Common myeloid progenitor, CD34-positive (primary cell): ENCODE measurements around the gene RNF40.

Experiments
- CTCF ChIA-PET: fragments of 350-600 bp; sonication (Branson Sonifier 250); formaldehyde crosslinking; loops from one replicate; lab custom pipeline; 2021; ENCODE audit warnings: antibody characterized with exemption; lab: Charles Lee
- POLR2A ChIA-PET: fragments of 350-600 bp; sonication (Branson Sonifier 250); formaldehyde crosslinking; loops from one replicate; lab custom pipeline; 2021; ENCODE audit warnings: antibody characterized with exemption; lab: Charles Lee
- DNase-seq, 3 donors: peaks; one replicate each; pipeline versions ENCODE4 v3.0.0 to v3.0.0-alpha.2; 2013
- H3K27ac ChIP-seq, 2 experiments: 1 replicate in 1 of 2; 2 replicates in 1 of 2; pipeline ENCODE4 v1.7.0; 2013; ENCODE audit warnings: inconsistent platforms in 2 of 2, low read length in 2 of 2, mild to moderate bottlenecking in 2 of 2, low read depth in 1 of 2, moderate library complexity in 1 of 2; ENCODE audit not compliant: severe bottlenecking in 2 of 2, insufficient read depth in 1 of 2, poor library complexity in 1 of 2
- H3K27me3 ChIP-seq, 5 experiments: replicated peaks in 2 of 5; 1 replicate in 3 of 5; 2 replicates in 2 of 5; pipeline versions ENCODE4 v1.6.1 to v1.7.0; 2013; ENCODE audit warnings: low read length in 4 of 5, mild to moderate bottlenecking in 2 of 5, moderate library complexity in 2 of 5, inconsistent platforms in 1 of 5; ENCODE audit not compliant: insufficient read depth in 5 of 5, control insufficient read depth in 4 of 5
- H3K36me3 ChIP-seq, 4 experiments: 1 replicate in 2 of 4; 2 replicates in 2 of 4; pipeline versions ENCODE4 v1.6.1 to v1.7.0; 2013; ENCODE audit warnings: low read length in 3 of 4, control low read depth in 1 of 4, mild to moderate bottlenecking in 1 of 4; ENCODE audit not compliant: control insufficient read depth in 4 of 4, insufficient read depth in 4 of 4
- H3K4me1 ChIP-seq, 4 experiments: 1 replicate in 3 of 4; 2 replicates in 1 of 4; pipeline versions ENCODE4 v1.6.1 to v1.7.1; 2013; ENCODE audit warnings: low read length in 3 of 4, mild to moderate bottlenecking in 3 of 4, control low read depth in 1 of 4, inconsistent platforms in 1 of 4, moderate library complexity in 1 of 4; ENCODE audit not compliant: control insufficient read depth in 4 of 4, insufficient read depth in 4 of 4; ENCODE audit errors: control extremely low read depth in 1 of 4
- H3K4me3 ChIP-seq, 7 experiments: 1 replicate in 4 of 7; 2 replicates in 3 of 7; pipeline versions ENCODE4 v1.5.1 to v1.7.0; 2013; ENCODE audit warnings: mild to moderate bottlenecking in 7 of 7, low read length in 6 of 7, moderate library complexity in 6 of 7, inconsistent platforms in 2 of 7, low read depth in 2 of 7, control low read depth in 1 of 7; ENCODE audit not compliant: insufficient read depth in 4 of 7, control insufficient read depth in 1 of 7; ENCODE audit errors: extremely low read depth in 1 of 7
- H3K9me3 ChIP-seq, 5 experiments: 1 replicate in 4 of 5; 2 replicates in 1 of 5; pipeline versions ENCODE4 v1.6.1 to v1.7.1; 2013; ENCODE audit warnings: low read length in 4 of 5, mild to moderate bottlenecking in 2 of 5, inconsistent platforms in 1 of 5, low read depth in 1 of 5, moderate library complexity in 1 of 5; ENCODE audit not compliant: control insufficient read depth in 4 of 5, insufficient read depth in 2 of 5; ENCODE audit errors: control extremely low read depth in 1 of 5
- WGBS: methylation state at CpG from one replicate; pipeline ENCODE4 v1.1.5; 2013; ENCODE audit not compliant: insufficient coverage; 5-methylcytosine and 5-hydroxymethylcytosine counted together

The RNF40 gene

DNA sequence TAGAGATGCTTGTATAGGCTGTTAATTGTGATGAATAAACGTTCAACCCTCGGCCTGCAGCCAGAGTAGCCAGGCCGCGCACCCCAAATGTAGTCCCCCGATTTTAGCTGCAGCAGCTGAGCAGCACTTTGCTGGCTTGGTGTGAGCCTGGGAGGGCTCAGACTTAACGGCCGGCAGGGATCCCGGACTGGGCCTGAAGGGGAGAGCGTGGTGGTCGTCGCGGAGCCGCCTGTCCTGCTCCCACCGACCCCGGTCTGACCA is 12.9 kb downstream of the RNF40 start:
- no peak for DNase-seq
- Histone ChIP-seq H3K27me3 (no peaks in the 10 kb centered on the region), H3K36me3 (peaks cover 10 to 46% (median 29%) of the 10 kb centered on the region in 4 experiments), H3K4me3 (peak overlapping the region; percentile 49 to 81 (median 74)), H3K27ac (peak overlapping the region in 1 of 2 experiments; percentile 76), H3K9me3 (no peaks in the 10 kb centered on the region), H3K4me1 (peaks cover 0 to 24% (median 20%) of the 10 kb centered on the region in 4 experiments)
- CTCF ChIA-PET = interaction anchor here (1.0 to 1.4 kb wide), 4 partner anchors 12 to 159 kb away, joined by 3 to 7 read pairs (median 4); partner anchors contain the start of gene ZNF629
- WGBS = 34% methylated on average over 8 of the region's 15 CpGs
- POLR2A ChIA-PET = interaction anchor here (1.0 kb wide), 1 partner anchor 27 kb away, joined by 3 read pairs; the partner anchor contains the start of gene PHKG2

DNA sequence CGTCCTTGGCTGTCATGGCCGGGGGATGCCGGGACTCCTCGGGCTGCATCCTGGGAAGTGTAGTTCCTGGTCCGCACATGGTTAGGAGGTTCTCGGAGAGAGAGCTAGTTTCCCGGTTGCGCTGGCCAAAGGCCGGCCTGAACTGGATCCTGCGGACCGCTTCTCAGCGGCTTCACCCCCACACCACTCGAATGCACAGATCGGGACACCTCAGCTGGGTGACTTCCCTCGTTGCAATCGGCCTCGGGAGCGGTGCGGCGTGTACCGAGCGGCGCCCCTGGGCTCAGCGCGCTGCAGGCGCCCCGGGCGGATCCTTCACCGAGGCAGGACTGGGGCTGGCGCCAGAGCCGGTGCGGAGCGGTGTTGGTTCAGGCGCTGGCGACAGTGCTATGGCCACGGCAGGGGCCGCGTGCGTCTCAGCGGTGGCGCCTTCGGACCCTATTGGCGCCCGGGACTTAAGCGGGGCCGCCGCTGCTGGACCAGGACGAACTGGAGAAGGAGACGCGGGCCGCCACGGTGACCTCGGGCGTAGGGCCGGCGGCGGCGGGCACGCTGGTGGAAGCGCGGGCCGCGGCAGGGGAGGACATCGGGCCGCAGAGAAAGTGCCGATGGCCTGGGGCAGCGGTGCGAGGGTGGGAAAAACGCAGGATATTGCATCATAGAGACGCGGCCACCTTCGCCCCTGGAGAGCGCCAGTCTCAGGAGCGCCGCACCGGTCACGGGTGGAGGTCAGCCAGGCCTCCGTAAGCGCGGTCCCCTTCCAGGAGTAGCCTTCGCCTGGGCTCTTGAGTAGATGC is 13.5 kb downstream of the RNF40 start:
- no peaks in the 10 kb centered on the region for H3K9me3 ChIP-seq
- peak; percentile 34 to 69 (median 66) for DNase-seq
- CTCF ChIA-PET = interaction anchor here (1.0 to 1.4 kb wide), 4 partner anchors 12 to 158 kb away, joined by 3 to 7 read pairs (median 4); partner anchors contain the start of gene ZNF629

DNA sequence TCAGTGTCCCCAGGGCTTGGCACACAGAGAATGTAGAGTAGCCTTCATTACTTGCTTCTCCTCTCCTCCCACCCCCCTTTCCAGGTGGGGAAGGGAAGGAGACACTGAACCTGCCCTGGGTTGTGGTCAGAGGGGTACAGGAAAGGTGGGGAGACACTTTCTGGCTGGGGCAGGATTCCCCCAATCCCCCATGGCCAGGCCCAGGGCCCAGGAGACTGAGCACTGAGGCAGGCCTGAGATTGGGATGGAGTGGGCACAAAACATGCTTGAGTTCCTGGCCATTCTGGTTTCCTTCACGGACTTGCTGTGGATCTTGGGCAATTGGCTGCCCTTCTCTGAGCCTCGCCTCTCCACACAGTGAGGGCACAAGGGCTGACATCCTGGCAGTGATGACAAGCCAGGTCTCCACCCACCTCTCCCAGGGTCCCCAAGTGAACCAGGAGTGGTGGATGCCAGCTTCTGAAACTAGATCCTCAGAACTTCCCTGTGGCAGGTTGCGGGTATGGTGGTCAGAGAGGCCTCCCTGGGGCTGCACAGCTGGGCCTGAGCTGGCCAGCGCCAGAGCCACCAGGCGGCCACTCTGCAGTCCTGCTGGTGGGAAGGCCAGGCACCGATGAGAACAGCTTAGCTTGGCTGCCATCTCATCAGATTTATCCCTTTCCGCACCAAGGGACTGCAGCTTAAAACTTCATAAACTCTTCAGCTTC is 15.6 kb downstream of the RNF40 start:
- H3K27me3 ChIP-seq = no peaks in the 10 kb centered on the region
- no peaks in the 10 kb centered on the region for H3K9me3 ChIP-seq
- ChIA-PET POLR2A (interaction anchor here (0.6 kb wide), 1 partner anchor 10 kb away, joined by 3 read pairs; no protein-coding TSS in a partner anchor), CTCF (interaction anchor here (1.0 to 2.2 kb wide), 6 partner anchors 11 to 165 kb away, joined by 3 to 8 read pairs (median 4); no protein-coding TSS in a partner anchor)
- no peak for DNase-seq
- WGBS = 100% methylated on average over 5 of the region's 7 CpGs
- peak overlapping the region in 1 of 2 experiments; percentile 39 for H3K27ac ChIP-seq
- H3K4me1 ChIP-seq = peaks cover 0 to 25% (median 20%) of the 10 kb centered on the region in 4 experiments
- no peak overlapping the region for H3K4me3 ChIP-seq
- peaks cover 10 to 38% (median 24%) of the 10 kb centered on the region in 4 experiments for H3K36me3 ChIP-seq

More for the DNA sequence above, 13.5 kb downstream of the RNF40 start:
- peak overlapping the region; percentile 49 to 81 (median 74) for H3K4me3 ChIP-seq
- WGBS = 0% methylated on average over 73 of the region's 81 CpGs
- peaks cover 0 to 25% (median 20%) of the 10 kb centered on the region in 4 experiments for H3K4me1 ChIP-seq
- peaks cover 10 to 44% (median 27%) of the 10 kb centered on the region in 4 experiments for H3K36me3 ChIP-seq
- POLR2A ChIA-PET = interaction anchor here (0.6 to 1.0 kb wide), 2 partner anchors 28 to 40 kb away, joined by 3 read pairs; partner anchors contain the start of gene PHKG2
- H3K27ac ChIP-seq = peak overlapping the region in 1 of 2 experiments; percentile 76
- H3K27me3 ChIP-seq = no peaks in the 10 kb centered on the region

DNA sequence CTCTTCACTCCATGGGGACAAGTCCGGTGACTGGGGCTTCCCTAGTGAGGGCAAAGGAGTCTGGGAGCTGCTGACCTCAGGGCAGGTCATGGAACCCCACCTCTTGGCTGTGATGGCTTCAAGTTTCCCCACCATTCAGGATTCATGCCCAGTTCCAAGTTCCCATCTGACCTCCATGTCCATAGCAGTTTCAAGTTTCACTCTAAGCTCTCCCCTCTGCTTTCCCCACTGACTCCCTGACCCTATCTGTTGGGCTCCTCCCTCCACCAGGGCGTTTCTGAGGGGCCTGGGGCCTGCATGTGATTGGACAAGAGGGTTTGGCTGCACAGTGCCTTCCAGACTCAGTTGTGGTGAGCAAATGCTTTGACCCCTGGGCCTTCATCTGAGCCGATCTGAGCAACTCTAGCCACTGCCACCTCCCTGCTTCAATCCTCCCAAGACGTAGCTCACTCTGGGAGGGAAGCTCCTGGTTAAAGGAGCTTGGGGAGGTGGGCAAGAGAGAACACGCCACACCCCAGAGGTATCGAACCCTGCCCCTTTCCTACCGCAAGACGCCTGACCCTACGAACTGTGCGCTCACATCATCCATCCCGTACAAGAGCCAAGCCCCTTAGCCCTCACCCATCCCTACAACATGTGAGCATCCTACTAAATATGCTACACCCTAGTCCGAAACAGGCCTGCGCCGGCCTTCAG is 16.6 kb downstream of the RNF40 start:
- Histone ChIP-seq H3K9me3 (no peaks in the 10 kb centered on the region), H3K27me3 (no peaks in the 10 kb centered on the region), H3K27ac (peak overlapping the region in 1 of 2 experiments; percentile 39), H3K4me1 (peaks cover 0 to 25% (median 20%) of the 10 kb centered on the region in 4 experiments), H3K4me3 (no peak overlapping the region), H3K36me3 (peaks cover 4 to 38% (median 25%) of the 10 kb centered on the region in 4 experiments)
- POLR2A ChIA-PET = no interaction called here
- no peak for DNase-seq
- CTCF ChIA-PET = interaction anchor here (1.4 to 2.2 kb wide), 4 partner anchors 14 to 164 kb away, joined by 3 to 8 read pairs (median 4); no protein-coding TSS in a partner anchor
- over 99% methylated on average over 13 of the region's 14 CpGs for WGBS

DNA sequence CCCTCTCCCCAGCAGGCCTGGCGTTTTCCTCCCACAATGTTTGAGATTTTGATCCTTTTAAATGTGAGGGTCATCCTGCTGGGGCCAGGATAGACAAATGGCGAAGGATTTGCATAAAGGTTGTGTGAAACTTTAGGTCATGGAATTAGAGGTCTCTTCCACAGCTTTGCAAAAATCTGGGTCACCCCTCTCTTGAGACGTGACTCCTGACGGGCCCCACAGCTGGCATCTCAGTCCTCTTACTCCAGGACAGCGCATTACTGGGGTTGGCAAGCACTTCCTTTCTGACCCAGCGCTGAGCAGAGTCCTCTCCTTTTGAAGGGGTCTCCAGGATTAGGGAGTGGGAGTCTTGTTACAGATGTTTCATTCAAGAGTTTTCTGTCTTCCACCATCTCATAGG is 17.5 kb downstream of the RNF40 start:
- Histone ChIP-seq H3K36me3 (peaks cover 4 to 36% (median 23%) of the 10 kb centered on the region in 4 experiments), H3K27ac (no peak overlapping the region), H3K4me3 (no peak overlapping the region), H3K4me1 (peaks cover 0 to 25% (median 19%) of the 10 kb centered on the region in 4 experiments), H3K9me3 (no peaks in the 10 kb centered on the region), H3K27me3 (no peaks in the 10 kb centered on the region)
- POLR2A ChIA-PET = no interaction called here
- DNase-seq = no peak
- 95% methylated on average over 6 of the region's 6 CpGs for WGBS
- CTCF ChIA-PET = interaction anchor here (0.8 to 2.2 kb wide), 2 partner anchors 28 to 35 kb away, joined by 4 read pairs; no protein-coding TSS in a partner anchor

DNA sequence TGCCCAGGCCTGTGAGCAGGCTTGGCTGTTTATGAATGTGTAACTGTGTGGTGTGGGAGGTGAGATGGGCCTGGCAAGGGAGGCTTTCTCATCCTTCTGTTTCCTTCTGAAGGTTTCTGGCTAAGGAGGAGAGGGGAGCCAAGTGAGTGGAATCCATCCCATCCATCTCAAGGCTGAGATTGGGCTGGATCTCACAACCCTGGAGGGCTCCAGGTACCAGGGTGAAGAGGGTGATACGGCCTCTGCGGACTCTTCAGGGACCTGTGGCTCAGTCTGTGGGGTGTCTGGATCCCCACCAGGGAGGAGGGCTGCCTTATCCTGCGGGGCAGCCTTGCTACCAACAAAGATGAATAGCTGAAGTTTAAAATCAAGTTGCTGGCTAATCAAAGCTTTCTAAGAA is 17.9 kb downstream of the RNF40 start:
- Histone ChIP-seq H3K4me3 (no peak overlapping the region), H3K27me3 (no peaks in the 10 kb centered on the region), H3K27ac (peak overlapping the region in 1 of 2 experiments; percentile 25), H3K4me1 (peaks cover 0 to 21% (median 15%) of the 10 kb centered on the region in 4 experiments), H3K36me3 (peaks cover 4 to 36% (median 23%) of the 10 kb centered on the region in 4 experiments), H3K9me3 (no peaks in the 10 kb centered on the region)
- no peak for DNase-seq
- POLR2A ChIA-PET = no interaction called here
- CTCF ChIA-PET = interaction anchor here (0.8 kb wide), 1 partner anchor 27 kb away, joined by 4 read pairs; no protein-coding TSS in a partner anchor
- WGBS = 100% methylated on average over 3 of the region's 3 CpGs
